Karpas-422 (cell line): ENCODE data around the gene PRSS27. TPM values are rescaled to one million over a fixed set of nuclear protein-coding genes. Genes with fewer than 3 reads are reported as not detected.
"Not testable (repeated sequence)": the region's sequence is repeated elsewhere in the genome, so short reads cannot be mapped to it uniquely, and the experiment has no call there.

ENCODE experiments used
- DNase-seq: peaks from one replicate; pipeline ENCODE4 v3.0.0-alpha.2; 2015
- H2AFZ ChIP-seq: fragments of 200-600 bp; sonication (generic); 2 replicates; pipeline ENCODE4 v1.6.1; 2014; ENCODE audit warnings: antibody characterized with exemption, low read length, mixed read lengths
- H3K27ac ChIP-seq: fragments of 200-600 bp; sonication (generic); 2 replicates; pipeline ENCODE4 v1.5.1; 2014; ENCODE audit warnings: mild to moderate bottlenecking, low read length, moderate library complexity
- H3K27me3 ChIP-seq: fragments of 200-600 bp; sonication (generic); 2 replicates; pipeline ENCODE4 v1.6.1; 2014; ENCODE audit warnings: low read length, mixed read lengths
- H3K36me3 ChIP-seq: fragments of 200-600 bp; sonication (generic); 2 replicates; pipeline ENCODE4 v1.6.1; 2014; ENCODE audit warnings: low read length, mixed read lengths; ENCODE audit not compliant: insufficient read depth
- H3K4me1 ChIP-seq: fragments of 200-600 bp; sonication (generic); 2 replicates; pipeline ENCODE4 v1.6.1; 2014; ENCODE audit warnings: mild to moderate bottlenecking, low read length, mixed read lengths
- H3K4me2 ChIP-seq: fragments of 200-600 bp; sonication (generic); 2 replicates; pipeline ENCODE4 v1.6.1; 2014; ENCODE audit warnings: low read length, low read depth, mild to moderate bottlenecking; ENCODE audit not compliant: poor library complexity, severe bottlenecking
- H3K4me3 ChIP-seq: fragments of 200-600 bp; sonication (generic); 2 replicates; pipeline ENCODE4 v1.5.1; 2014; ENCODE audit warnings: mild to moderate bottlenecking, antibody characterized with exemption, low read length, mixed read lengths
- H3K79me2 ChIP-seq: fragments of 200-600 bp; sonication (generic); 2 replicates; pipeline ENCODE4 v1.6.1; 2014; ENCODE audit warnings: mild to moderate bottlenecking, low read length, mixed read lengths
- H3K9ac ChIP-seq: fragments of 200-600 bp; sonication (generic); 2 replicates; pipeline ENCODE4 v1.6.0; 2014; ENCODE audit warnings: low read length
- H3K9me2 ChIP-seq: fragments of 200-600 bp; sonication (generic), shearing (Covaris generic); replicated peaks from 2 replicates; pipeline ENCODE4 v1.6.0; 2014; ENCODE audit warnings: mild to moderate bottlenecking, low read length, moderate library complexity; ENCODE audit not compliant: insufficient read depth
- H3K9me3 ChIP-seq: fragments of 300-700, 200-600 bp; sonication (generic); 2 replicates; pipeline ENCODE4 v1.6.1; 2014; ENCODE audit warnings: low read length, mixed read lengths
- H4K20me1 ChIP-seq: fragments of 200-600 bp; sonication (generic); 2 replicates; pipeline ENCODE4 v1.6.1; 2014; ENCODE audit warnings: mild to moderate bottlenecking, antibody characterized with exemption, low read length, low read depth; ENCODE audit not compliant: insufficient read depth
- total RNA-seq: library from RNA; depleted of rRNA; stranded (reverse); fragments of >200 nt; shearing (Covaris generic); gene quantifications from 2 replicates; pipeline ENCODE4 v1.2.3, GENCODE V29; 2014; ENCODE audit warnings: low replicate concordance; rRNA removed

PRSS27 gene
- total RNA-seq, 1 experiment from 2014 or later: 1.4 TPM

GRCh38 chr16:2669587-2669986, 50.4 kb downstream of the PRSS27 start:
- not testable (repeated sequence) for H3K27ac ChIP-seq, H3K36me3 ChIP-seq, H2AFZ ChIP-seq, H3K9me2 ChIP-seq, H3K4me3 ChIP-seq, H3K9ac ChIP-seq, H3K27me3 ChIP-seq, H4K20me1 ChIP-seq, DNase-seq, H3K9me3 ChIP-seq
- Histone ChIP-seq H3K4me2 (peak overlapping the region; percentile 15), H3K4me1 (peaks cover 22% of the 10 kb centered on the region), H3K79me2 (peaks cover 10% of the 10 kb centered on the region)

GRCh38 chr16:2666671-2667070, 53.4 kb downstream of the PRSS27 start:
- not testable (repeated sequence) for DNase-seq, H3K9me3 ChIP-seq, H3K79me2 ChIP-seq, H3K36me3 ChIP-seq, H3K27me3 ChIP-seq, H3K27ac ChIP-seq, H3K4me2 ChIP-seq, H3K4me1 ChIP-seq, H3K4me3 ChIP-seq, H3K9me2 ChIP-seq, H3K9ac ChIP-seq, H2AFZ ChIP-seq, H4K20me1 ChIP-seq

GRCh38 chr16:2664574-2664982, 55.4 kb downstream of the PRSS27 start:
- no peaks in the 10 kb centered on the region for H3K9me3 ChIP-seq
- no peaks in the 10 kb centered on the region for H3K79me2 ChIP-seq
- no peaks in the 10 kb centered on the region for H3K9me2 ChIP-seq
- no peaks in the 10 kb centered on the region for H3K36me3 ChIP-seq
- H3K4me3 ChIP-seq: no peak overlapping the region
- H4K20me1 ChIP-seq: no peaks in the 10 kb centered on the region
- H3K9ac ChIP-seq: no peak overlapping the region
- H2AFZ ChIP-seq: no peak overlapping the region
- no peak for DNase-seq
- no peak overlapping the region for H3K4me2 ChIP-seq
- H3K27me3 ChIP-seq: no peaks in the 10 kb centered on the region
- H3K4me1 ChIP-seq: no peaks in the 10 kb centered on the region
- H3K27ac ChIP-seq: no peak overlapping the region

GRCh38 chr16:2663553-2664546, 56.2 kb downstream of the PRSS27 start:
- Histone ChIP-seq H3K79me2 (no peaks in the 10 kb centered on the region), H3K27ac (no peak overlapping the region), H2AFZ (no peak overlapping the region)

More at GRCh38 chr16:2663553-2664546, 56.2 kb downstream of the PRSS27 start:
- H3K4me3 ChIP-seq: no peak overlapping the region
- H3K4me1 ChIP-seq: no peaks in the 10 kb centered on the region
- DNase-seq: no peak
- no peak overlapping the region for H3K4me2 ChIP-seq
- H3K27me3 ChIP-seq: no peaks in the 10 kb centered on the region
- no peaks in the 10 kb centered on the region for H3K9me3 ChIP-seq
- H3K9ac ChIP-seq: no peak overlapping the region
- H3K36me3 ChIP-seq: no peaks in the 10 kb centered on the region
- H3K9me2 ChIP-seq: no peaks in the 10 kb centered on the region
- H4K20me1 ChIP-seq: no peaks in the 10 kb centered on the region

Other genes starting within 250 kb of the PRSS27 start
- gene NTN3, start 248.9 kb downstream of the PRSS27 start, total RNA-seq: 0.45 and 0.94 TPM in 2 replicates
- gene TBC1D24, start 245.1 kb downstream of the PRSS27 start, total RNA-seq: 15.8 and 20.5 TPM in 2 replicates
- gene ATP6V0C, start 206.3 kb downstream of the PRSS27 start, total RNA-seq: 29.4 and 30.2 TPM in 2 replicates
- 22.7 and 51.7 TPM in 2 replicates for gene AMDHD2, start 199.9 kb downstream of the PRSS27 start, total RNA-seq
- 0.43 TPM in 1 of 2 replicates, not detected in the other for gene CEMP1, start 188.8 kb downstream of the PRSS27 start, total RNA-seq
- gene PDPK1, start 182.2 kb downstream of the PRSS27 start, total RNA-seq: 24.9 and 49.5 TPM in 2 replicates
- 15.7 and 21.1 TPM in 2 replicates for gene KCTD5, start 37.7 kb downstream of the PRSS27 start, total RNA-seq
- 127 and 133 TPM in 2 replicates for gene SRRM2, start 32.4 kb upstream of the PRSS27 start, total RNA-seq
- gene ELOB, start 57.1 kb upstream of the PRSS27 start, total RNA-seq: 336 and 358 TPM in 2 replicates
- gene PRSS33, start 67.3 kb upstream of the PRSS27 start, total RNA-seq: not detected in 2 replicates
- gene PRSS41, start 78.2 kb upstream of the PRSS27 start, total RNA-seq: not detected in 2 replicates
- not detected in 2 replicates for gene PRSS21, start 97.0 kb upstream of the PRSS27 start, total RNA-seq
- not detected in 2 replicates for gene ZG16B, start 110.1 kb upstream of the PRSS27 start, total RNA-seq
- gene PRSS22, start 137.9 kb upstream of the PRSS27 start, total RNA-seq: not detected in 2 replicates
- gene FLYWCH2, start 163.0 kb upstream of the PRSS27 start, total RNA-seq: 63.5 and 85.1 TPM in 2 replicates
- gene FLYWCH1, start 191.7 kb upstream of the PRSS27 start, total RNA-seq: 11.0 and 22.7 TPM in 2 replicates
- gene KREMEN2, start 244.1 kb upstream of the PRSS27 start, total RNA-seq: 3.4 and 8.5 TPM in 2 replicates
- gene PAQR4, start 249.1 kb upstream of the PRSS27 start, total RNA-seq: 30.7 and 44.0 TPM in 2 replicates